Endothelial cell of hepatic sinusoid (primary cell): ENCODE data around the gene LPIN1.

Experiments
- in situ Hi-C: cut with HindIII; loops from 2 replicates; pipeline ENCODE4 v1.10.0; 2017; ENCODE audit warnings: low sequenced_read_pairs

The LPIN1 gene

GRCh38 chr2:11859975-11860374 is 113.5 kb downstream of the LPIN1 start:
- in situ Hi-C loops, result loop anchor here (10.0 to 25.0 kb wide), 3 partner anchors 95 to 1152 kb away; no protein-coding TSS in a partner anchor

GRCh38 chr2:11861044-11861443 is 114.6 kb downstream of the LPIN1 start:
- in situ Hi-C loops, result loop anchor here (10.0 to 25.0 kb wide), 3 partner anchors 96 to 1151 kb away; no protein-coding TSS in a partner anchor

GRCh38 chr2:11862049-11862448 is 115.6 kb downstream of the LPIN1 start:
- in situ Hi-C loops, result loop anchor here (10.0 to 25.0 kb wide), 3 partner anchors 97 to 1150 kb away; no protein-coding TSS in a partner anchor

- in situ Hi-C loops, result loop anchor here (10.0 to 25.0 kb wide), 3 partner anchors 98 to 1149 kb away; no protein-coding TSS in a partner anchor
These were observed 116.7 kb downstream of the LPIN1 start for GRCh38 chr2:11863103-11863502.

GRCh38 chr2:11863513-11864328 is 117.3 kb downstream of the LPIN1 start:
- in situ Hi-C loops, result loop anchor here (10.0 to 25.0 kb wide), 3 partner anchors 99 to 1149 kb away; no protein-coding TSS in a partner anchor

- in situ Hi-C loops, result loop anchor here (10.0 to 25.0 kb wide), 3 partner anchors 100 to 1148 kb away; no protein-coding TSS in a partner anchor
These were observed 118.3 kb downstream of the LPIN1 start for GRCh38 chr2:11864724-11865123.

- in situ Hi-C loops, result loop anchor here (10.0 to 25.0 kb wide), 3 partner anchors 101 to 1147 kb away; no protein-coding TSS in a partner anchor
These were observed 118.9 kb downstream of the LPIN1 start for GRCh38 chr2:11865378-11865777.

- in situ Hi-C loops, result loop anchor here (10.0 to 25.0 kb wide), 3 partner anchors 101 to 1146 kb away; no protein-coding TSS in a partner anchor
These were observed 119.4 kb downstream of the LPIN1 start for GRCh38 chr2:11865805-11866204.

- in situ Hi-C loops, result loop anchor here (10.0 to 25.0 kb wide), 3 partner anchors 102 to 1146 kb away; no protein-coding TSS in a partner anchor
These were observed 120.2 kb downstream of the LPIN1 start for GRCh38 chr2:11866358-11867335.

GRCh38 chr2:11867926-11868325 is 121.5 kb downstream of the LPIN1 start:
- in situ Hi-C loops, result loop anchor here (10.0 to 25.0 kb wide), 3 partner anchors 103 to 1144 kb away; no protein-coding TSS in a partner anchor

- in situ Hi-C loops, result loop anchor here (10.0 to 25.0 kb wide), 3 partner anchors 105 to 1143 kb away; no protein-coding TSS in a partner anchor
These were observed 123.1 kb downstream of the LPIN1 start for GRCh38 chr2:11869391-11869991.

- in situ Hi-C loops, result loop anchor here (25.0 kb wide), 2 partner anchors 417 to 1142 kb away; no protein-coding TSS in a partner anchor
These were observed 123.6 kb downstream of the LPIN1 start for GRCh38 chr2:11870064-11870463.

- in situ Hi-C loops, result loop anchor here (25.0 kb wide), 2 partner anchors 417 to 1142 kb away; no protein-coding TSS in a partner anchor
These were observed 124.2 kb downstream of the LPIN1 start for GRCh38 chr2:11870584-11870983.

GRCh38 chr2:11871421-11871820 is 125.0 kb downstream of the LPIN1 start:
- in situ Hi-C loops, result loop anchor here (25.0 kb wide), 2 partner anchors 416 to 1141 kb away; no protein-coding TSS in a partner anchor

- in situ Hi-C loops, result loop anchor here (25.0 kb wide), 2 partner anchors 415 to 1140 kb away; no protein-coding TSS in a partner anchor
These were observed 126.0 kb downstream of the LPIN1 start for GRCh38 chr2:11872247-11872947.

GRCh38 chr2:11872948-11873269 is 126.5 kb downstream of the LPIN1 start:
- in situ Hi-C loops, result loop anchor here (25.0 kb wide), 2 partner anchors 414 to 1139 kb away; no protein-coding TSS in a partner anchor

- in situ Hi-C loops, result loop anchor here (25.0 kb wide), 2 partner anchors 414 to 1139 kb away; no protein-coding TSS in a partner anchor
These were observed 127.1 kb downstream of the LPIN1 start for GRCh38 chr2:11873356-11874154.

GRCh38 chr2:11874861-11875260 is 128.4 kb downstream of the LPIN1 start:
- in situ Hi-C loops, result loop anchor here (25.0 kb wide), 2 partner anchors 412 to 1137 kb away; no protein-coding TSS in a partner anchor
